Uterus (tissue), 4 donors: ENCODE measurements around the gene WASF2. TPM values are rescaled to one million over a fixed set of nuclear protein-coding genes. Genes with fewer than 3 reads are reported as not detected.

Source experiments
- DNase-seq, 2 donors: peaks; one replicate each; pipeline ENCODE4 v3.0.0-alpha.2; 2019 to 2020
- H3K27ac ChIP-seq, 2 donors: fragments of 200-600 bp; sonication (generic); 1 replicate in 1 of 2; 2 replicates in 1 of 2; pipeline ENCODE4 v1.5.1; 2016 to 2018
- H3K27me3 ChIP-seq, 2 donors: fragments of 200-600 bp; sonication (generic); one replicate each; pipeline ENCODE4 v1.5.1; 2018 to 2019; ENCODE audit warnings: control low read depth in 1 of 2
- H3K36me3 ChIP-seq, 2 donors: fragments of 200-600 bp; sonication (generic); one replicate each; pipeline ENCODE4 v1.5.1; 2019; ENCODE audit warnings: control low read depth in 1 of 2
- H3K4me1 ChIP-seq, 2 donors: fragments of 200-600 bp; sonication (generic); one replicate each; pipeline ENCODE4 v1.5.1; 2018 to 2019; ENCODE audit warnings: control low read depth in 1 of 2
- H3K4me3 ChIP-seq, 2 donors: fragments of 200-600 bp; sonication (generic); 1 replicate in 1 of 2; 2 replicates in 1 of 2; pipeline ENCODE4 v1.5.1; 2018 to 2019; ENCODE audit warnings: mild to moderate bottlenecking in 1 of 2
- H3K9me3 ChIP-seq, 2 donors: fragments of 200-600 bp; sonication (generic); one replicate each; pipeline ENCODE4 v1.5.1; 2019; ENCODE audit warnings: control low read depth in 1 of 2
- CTCF ChIP-seq, 4 experiments: fragments of 200-600 bp in 2 of 4; fragments of 450-650 bp in 2 of 4; sonication (generic) in 2 of 4; IDR thresholded peaks; one replicate each; pipeline ENCODE4 v1.5.1; 2016 to 2019; ENCODE audit warnings: antibody characterized with exemption in 4 of 4, mild to moderate bottlenecking in 2 of 4, moderate library complexity in 1 of 4
- POLR2A ChIP-seq, 2 donors: fragments of 450-650 bp; IDR thresholded peaks; one replicate each; pipeline ENCODE4 v1.6.1; 2016; ENCODE audit warnings: antibody characterized with exemption in 2 of 2, mild to moderate bottlenecking in 1 of 2, moderate library complexity in 1 of 2
- intact Hi-C: fragments of 100-400 bp; cut with DNase I; formaldehyde crosslinking; loops from one replicate; pipeline ENCODE4 v1.15.1; 2023; ENCODE audit warnings: low total_unique reads
- total RNA-seq, 4 donors: library from RNA; depleted of rRNA in 3 of 4; stranded (reverse); fragments of >200 nt in 3 of 4; gene quantifications; one replicate each; pipeline versions ENCODE4 v1.1.0 to v1.2.4, GENCODE V29; 2014 to 2023
- donor health status: DM: yes; HTN: yes; CAD: no.

WASF2 gene
- total RNA-seq, 4 donors from 2014 or later, result 27.2 to 178 (median 41.1) TPM

GRCh38 chr1:27380766-27381733 is 108.9 kb downstream of the WASF2 start:
- TF ChIP-seq CTCF (IDR thresholded peaks at IDR 0.05), result no peak
- TF ChIP-seq POLR2A (IDR thresholded peaks at IDR 0.05), result no peak
- intact Hi-C loops, result no loop called here
- H3K27me3 ChIP-seq, result no peaks in the 10 kb centered on the region
- H3K4me1 ChIP-seq, result no peaks in the 10 kb centered on the region
- DNase-seq, result no peak
- H3K4me3 ChIP-seq, result no peak overlapping the region
- no peaks in the 10 kb centered on the region for H3K9me3 ChIP-seq
- no peaks in the 10 kb centered on the region for H3K36me3 ChIP-seq
- H3K27ac ChIP-seq, result no peak overlapping the region

DNA sequence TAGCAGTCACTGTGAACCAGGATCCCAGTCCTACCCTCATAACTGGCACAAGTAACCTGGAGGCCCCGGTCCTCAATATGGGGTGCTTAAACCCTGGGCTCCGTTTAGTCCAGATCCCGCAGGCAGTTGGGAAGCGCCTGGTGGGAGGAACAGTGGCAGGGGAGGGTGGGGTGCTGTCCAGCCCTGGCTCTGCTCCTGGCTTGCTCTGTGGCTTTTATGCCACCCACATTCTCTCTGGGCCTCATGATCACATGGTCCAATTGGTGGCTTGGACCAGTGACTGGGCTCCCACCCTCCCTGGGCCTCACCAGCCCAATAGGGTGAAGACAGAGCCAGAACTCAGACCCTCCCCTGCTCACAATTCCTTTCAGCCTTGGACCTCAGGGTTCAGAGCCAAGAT is 109.7 kb downstream of the WASF2 start:
- H3K4me3 ChIP-seq, result no peak overlapping the region
- no peak for DNase-seq
- H3K9me3 ChIP-seq, result no peaks in the 10 kb centered on the region
- H3K27me3 ChIP-seq, result no peaks in the 10 kb centered on the region
- no peaks in the 10 kb centered on the region for H3K36me3 ChIP-seq
- H3K27ac ChIP-seq, result no peak overlapping the region
- no peaks in the 10 kb centered on the region for H3K4me1 ChIP-seq
- intact Hi-C loops, result no loop called here
- TF ChIP-seq CTCF (IDR thresholded peaks at IDR 0.05), result no peak
- no peak for TF ChIP-seq POLR2A (IDR thresholded peaks at IDR 0.05)

DNA sequence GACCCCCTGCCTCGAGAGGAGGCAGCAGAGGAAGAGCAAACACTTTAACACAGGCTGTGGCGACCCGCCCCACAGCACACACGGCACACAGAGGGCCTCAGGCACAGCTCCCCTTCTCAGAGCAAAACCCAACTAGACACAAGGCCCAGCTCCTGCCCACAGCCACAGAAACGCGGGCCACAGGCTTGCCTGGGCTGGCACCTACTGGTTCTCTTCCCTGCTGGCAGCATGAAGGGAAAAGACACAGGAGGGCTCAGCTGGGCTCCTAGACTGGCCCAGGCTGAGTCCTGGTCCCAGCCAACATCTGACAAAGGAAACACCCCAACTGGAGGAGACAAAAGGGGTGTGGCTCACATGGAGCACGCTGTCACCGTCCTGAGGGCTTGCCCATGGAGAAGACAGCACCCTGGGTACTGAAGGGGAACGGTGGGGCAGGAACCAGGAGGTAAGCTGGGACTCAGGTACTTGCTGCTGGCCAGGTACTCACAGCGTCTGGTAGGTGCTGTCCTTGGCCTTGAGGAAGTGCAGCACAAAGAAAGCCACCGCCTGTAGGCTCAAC is 110.3 kb downstream of the WASF2 start:
- TF ChIP-seq CTCF (IDR thresholded peaks at IDR 0.05), result no peak
- TF ChIP-seq POLR2A (IDR thresholded peaks at IDR 0.05), result no peak
- no peaks in the 10 kb centered on the region for H3K36me3 ChIP-seq
- no peak for DNase-seq
- no peak overlapping the region for H3K27ac ChIP-seq
- no peaks in the 10 kb centered on the region for H3K27me3 ChIP-seq
- intact Hi-C loops, result no loop called here
- H3K4me3 ChIP-seq, result no peak overlapping the region
- H3K9me3 ChIP-seq, result no peaks in the 10 kb centered on the region
- H3K4me1 ChIP-seq, result no peaks in the 10 kb centered on the region

DNA sequence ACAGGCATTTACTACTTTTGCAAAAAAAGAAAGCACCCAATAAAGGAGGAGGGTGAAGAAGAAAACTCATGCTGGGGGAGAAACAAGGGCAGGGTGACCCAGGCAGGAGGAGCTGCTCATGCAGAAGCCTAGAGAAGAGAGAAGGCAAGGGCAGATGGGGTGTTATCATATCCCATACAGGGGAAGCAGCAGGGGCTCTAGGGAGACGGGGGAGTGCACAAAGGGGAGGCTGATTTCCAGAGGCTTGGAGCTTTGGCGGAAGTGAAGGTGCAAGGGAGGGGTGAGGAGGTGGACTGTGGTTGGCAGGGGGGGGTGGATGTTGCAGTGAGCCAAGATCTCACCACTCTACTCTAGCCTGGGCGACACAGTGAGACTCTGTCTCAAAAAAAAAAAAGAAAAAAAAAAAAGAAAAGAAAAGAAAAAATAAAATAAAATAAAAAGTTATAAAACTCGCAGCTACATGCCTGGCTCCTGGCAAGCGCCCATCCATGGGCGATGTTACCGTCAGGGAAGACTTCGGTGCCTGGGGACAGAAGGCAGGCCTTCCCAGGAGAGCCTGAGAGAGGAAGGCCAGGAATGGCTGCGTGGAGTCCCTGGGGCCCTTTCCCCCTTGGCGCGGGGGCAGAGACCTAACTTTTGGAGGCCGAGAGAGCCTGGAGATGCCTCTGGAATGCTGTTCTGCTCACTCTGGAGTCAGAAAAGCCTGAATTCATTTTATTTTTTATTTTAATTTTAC is 112.0 kb downstream of the WASF2 start:
- intact Hi-C loops, result no loop called here
- Histone ChIP-seq H3K4me3 (no peak overlapping the region), H3K9me3 (no peaks in the 10 kb centered on the region), H3K27me3 (no peaks in the 10 kb centered on the region), H3K4me1 (no peaks in the 10 kb centered on the region), H3K27ac (peak overlapping the region; percentile 17 to 33), H3K36me3 (no peaks in the 10 kb centered on the region)
- DNase-seq, result no peak
- TF ChIP-seq POLR2A (IDR thresholded peaks at IDR 0.05) (no peak), CTCF (IDR thresholded peaks at IDR 0.05) (no peak)
